Breast epithelium (tissue), 4 donors: ENCODE data around the gene SLC4A2. TPM values are rescaled to one million over a fixed set of nuclear protein-coding genes. Genes with fewer than 3 reads are reported as not detected.

Experiments
- DNase-seq, 2 donors: peaks; one replicate each; pipeline ENCODE4 v3.0.0-alpha.2; 2019; ENCODE audit warnings: low spot score in 2 of 2
- H3K27ac ChIP-seq, 2 donors: fragments of 200-600 bp; sonication (generic) in 1 of 2; one replicate each; pipeline ENCODE4 v1.5.1; 2016 to 2019; ENCODE audit warnings: mild to moderate bottlenecking in 1 of 2
- H3K27me3 ChIP-seq, 2 donors: fragments of 200-600 bp; sonication (generic) in 1 of 2; one replicate each; pipeline versions ENCODE4 v1.5.1 to v1.6.0; 2017 to 2019; ENCODE audit warnings: control low read depth in 1 of 2, mild to moderate bottlenecking in 1 of 2
- H3K36me3 ChIP-seq: fragments of 200-600 bp; one replicate; pipeline ENCODE4 v1.5.1; 2019
- H3K4me1 ChIP-seq, 2 donors: fragments of 200-600 bp; sonication (generic); one replicate each; pipeline ENCODE4 v1.5.1; 2016 to 2019; ENCODE audit warnings: control low read depth in 1 of 2
- H3K4me3 ChIP-seq, 3 donors: fragments of 200-600 bp; sonication (generic); 1 replicate in 2 of 3; 2 replicates in 1 of 3; pipeline ENCODE4 v1.5.1; 2016 to 2019; ENCODE audit warnings: mild to moderate bottlenecking in 3 of 3, moderate library complexity in 2 of 3
- H3K9me3 ChIP-seq, 2 donors: fragments of 200-600 bp; sonication (generic) in 1 of 2; one replicate each; pipeline ENCODE4 v1.5.1; 2016 to 2019; ENCODE audit warnings: control low read depth in 1 of 2
- CTCF ChIP-seq, 3 donors: fragments of 450-650 bp; IDR thresholded peaks; one replicate each; pipeline ENCODE4 v1.5.1; 2016 to 2017; ENCODE audit warnings: antibody characterized with exemption in 3 of 3, mild to moderate bottlenecking in 3 of 3, moderate library complexity in 3 of 3
- POLR2A ChIP-seq: fragments of 450-650 bp; IDR thresholded peaks from one replicate; pipeline ENCODE4 v1.6.1; 2016; ENCODE audit warnings: antibody characterized with exemption, mild to moderate bottlenecking, moderate library complexity
- POLR2AphosphoS5 ChIP-seq, 3 donors: sonication (generic); formaldehyde crosslinking; IDR thresholded peaks; one replicate each; pipeline ENCODE4 v1.6.1; 2017; ENCODE audit warnings: antibody characterized with exemption in 3 of 3
- intact Hi-C: fragments of 100-400 bp; cut with DNase I; formaldehyde crosslinking; loops from one replicate; pipeline ENCODE4 v1.15.1; 2023; ENCODE audit warnings: low total_unique reads
- total RNA-seq, 3 donors: library from RNA; depleted of rRNA; stranded (reverse); fragments of >200 nt; gene quantifications; one replicate each; pipeline ENCODE4 v1.1.0, GENCODE V29; 2016

The SLC4A2 gene
- total RNA-seq, 3 donors from 2014 or later: 83.2 to 101 (median 92.8) TPM

GRCh38 chr7:151118108-151119054 is 59.0 kb downstream of the SLC4A2 start:
- H3K9me3 ChIP-seq: no peaks in the 10 kb centered on the region
- intact Hi-C loops: loop anchor here (5.0 to 10.0 kb wide), 2 partner anchors 104 to 1856 kb away; partner anchors contain the start of gene ZNF783
- H3K4me3 ChIP-seq: no peak overlapping the region
- no peak for DNase-seq
- peaks cover 10% of the 10 kb centered on the region for H3K36me3 ChIP-seq
- no peaks in the 10 kb centered on the region for H3K27me3 ChIP-seq
- TF ChIP-seq POLR2AphosphoS5 (IDR thresholded peaks at IDR 0.05) (no peak), POLR2A (no peak), CTCF (IDR thresholded peaks at IDR 0.05) (no peak)
- H3K4me1 ChIP-seq: peaks cover 0 to 4% of the 10 kb centered on the region in 2 donors
- no peak overlapping the region for H3K27ac ChIP-seq

- H3K4me3 ChIP-seq: no peak overlapping the region
- no peak for DNase-seq
- H3K27ac ChIP-seq: no peak overlapping the region
- H3K4me1 ChIP-seq: peaks cover 0 to 4% of the 10 kb centered on the region in 2 donors
- H3K9me3 ChIP-seq: no peaks in the 10 kb centered on the region
- H3K27me3 ChIP-seq: no peaks in the 10 kb centered on the region
- peaks cover 10% of the 10 kb centered on the region for H3K36me3 ChIP-seq
- intact Hi-C loops: loop anchor here (5.0 to 10.0 kb wide), 2 partner anchors 104 to 1857 kb away; partner anchors contain the start of gene ZNF783
- TF ChIP-seq CTCF (IDR thresholded peaks at IDR 0.05) (no peak), POLR2AphosphoS5 (IDR thresholded peaks at IDR 0.05) (no peak)
Measured at GRCh38 chr7:151119055-151119415, 59.6 kb downstream of the SLC4A2 start.

GRCh38 chr7:151119902-151120301 is 60.5 kb downstream of the SLC4A2 start:
- Histone ChIP-seq H3K4me1 (no peaks in the 10 kb centered on the region), H3K27ac (no peak overlapping the region), H3K27me3 (no peaks in the 10 kb centered on the region), H3K4me3 (no peak overlapping the region), H3K9me3 (no peaks in the 10 kb centered on the region), H3K36me3 (peaks cover 10% of the 10 kb centered on the region)
- intact Hi-C loops: loop anchor here (5.0 to 10.0 kb wide), 2 partner anchors 105 to 1858 kb away; partner anchors contain the start of gene ZNF783
- DNase-seq: no peak
- no peak for TF ChIP-seq CTCF (IDR thresholded peaks at IDR 0.05)

GRCh38 chr7:151120896-151121295 is 61.5 kb downstream of the SLC4A2 start:
- H3K4me3 ChIP-seq: no peak overlapping the region
- H3K36me3 ChIP-seq: peaks cover 10% of the 10 kb centered on the region
- H3K27me3 ChIP-seq: no peaks in the 10 kb centered on the region
- TF ChIP-seq POLR2AphosphoS5 (IDR thresholded peaks at IDR 0.05) (no peak), POLR2A (no peak), CTCF (IDR thresholded peaks at IDR 0.05) (no peak)
- no peaks in the 10 kb centered on the region for H3K9me3 ChIP-seq
- no peak overlapping the region for H3K27ac ChIP-seq
- peaks cover 0 to 5% of the 10 kb centered on the region in 2 donors for H3K4me1 ChIP-seq
- intact Hi-C loops: no loop called here
- DNase-seq: no peak
